SU-DHL-6 (cell line): ENCODE measurements around the gene PCDHA5.
"Not testable (repeated sequence)": the region's sequence is repeated elsewhere in the genome, so short reads cannot be mapped to it uniquely, and the experiment has no call there.

ENCODE experiments used
- H2AFZ ChIP-seq: fragments of 200-600 bp; sonication (generic); 2 replicates; pipeline ENCODE4 v1.6.1; 2014; ENCODE audit warnings: low read depth, mild to moderate bottlenecking, moderate library complexity, mixed read lengths, antibody characterized with exemption, low read length; ENCODE audit not compliant: severe bottlenecking
- H3F3A ChIP-seq: fragments of 200-600 bp; shearing (Covaris generic); 2 replicates; pipeline ENCODE4 v1.6.0; 2016; ENCODE audit warnings: antibody characterized with exemption, mild to moderate bottlenecking; ENCODE audit not compliant: insufficient read depth
- H3K27ac ChIP-seq: fragments of 200-600 bp; sonication (generic); 2 replicates; pipeline ENCODE4 v1.5.1; 2016; ENCODE audit warnings: low read depth, mild to moderate bottlenecking, low read length, moderate library complexity, mixed read lengths
- H3K27me3 ChIP-seq: fragments of 200-600 bp; sonication (generic), shearing (Covaris generic); 2 replicates; pipeline ENCODE4 v1.6.0; 2014; ENCODE audit warnings: mild to moderate bottlenecking, low read length
- H3K36me3 ChIP-seq: fragments of 200-600 bp; sonication (generic); 2 replicates; pipeline ENCODE4 v1.6.1; 2014; ENCODE audit warnings: mild to moderate bottlenecking, low read length, mixed read lengths
- H3K4me2 ChIP-seq: fragments of 300-600, 200-600 bp; shearing (Covaris generic), sonication (generic); 2 replicates; pipeline ENCODE4 v1.6.0; 2014; ENCODE audit warnings: low read length, low read depth, mild to moderate bottlenecking; ENCODE audit not compliant: poor library complexity, severe bottlenecking
- H3K4me3 ChIP-seq: fragments of 200-600 bp; sonication (generic); 2 replicates; pipeline ENCODE4 v1.5.1; 2014; ENCODE audit warnings: antibody characterized with exemption, low read length, mild to moderate bottlenecking, mixed read lengths; ENCODE audit not compliant: insufficient read depth, poor library complexity, severe bottlenecking
- H3K79me2 ChIP-seq: fragments of 200-600 bp; sonication (generic); 2 replicates; pipeline ENCODE4 v1.6.1; 2014; ENCODE audit warnings: mild to moderate bottlenecking, low read length, moderate library complexity; ENCODE audit not compliant: insufficient read depth
- H3K9ac ChIP-seq: fragments of 200-600 bp; sonication (generic); 2 replicates; pipeline ENCODE4 v1.7.0; 2014; ENCODE audit warnings: mild to moderate bottlenecking, low read length
- H3K9me2 ChIP-seq: fragments of 200-600 bp; sonication (generic); replicated peaks from 2 replicates; pipeline ENCODE4 v1.6.1; 2014; ENCODE audit warnings: low read length; ENCODE audit not compliant: insufficient read depth
- H3K9me3 ChIP-seq: fragments of 200-600 bp; sonication (generic); 2 replicates; pipeline ENCODE4 v1.6.1; 2014; ENCODE audit warnings: low read length, mixed read lengths; ENCODE audit not compliant: insufficient read depth
- H4K20me1 ChIP-seq: fragments of 200-600 bp; sonication (generic); 2 replicates; pipeline ENCODE4 v1.6.1; 2014; ENCODE audit warnings: low read depth, mild to moderate bottlenecking, antibody characterized with exemption, low read length, moderate library complexity, mixed read lengths
- CTCF ChIP-seq: fragments of 200-600 bp; sonication (generic); IDR thresholded peaks from one replicate; pipeline ENCODE4 v1.5.1; 2017; ENCODE audit warnings: antibody characterized with exemption, mild to moderate bottlenecking, low read length, moderate library complexity; ENCODE audit not compliant: insufficient read depth, poor library complexity, severe bottlenecking
- EZH2phosphoT487 ChIP-seq: fragments of 200-600 bp; sonication (generic), shearing (Covaris generic); conservative IDR thresholded peaks from 2 replicates; pipeline ENCODE4 v1.6.1; 2018; ENCODE audit warnings: mild to moderate bottlenecking, antibody characterized with exemption, low read length, moderate library complexity, mixed read lengths

PCDHA5 gene

GRCh38 chr5:140791089-140791488 lies 30.3 kb upstream of the PCDHA5 start:
- Histone ChIP-seq H3K27me3 (no peaks in the 10 kb centered on the region), H3K9me3 (no peaks in the 10 kb centered on the region), H3K4me3 (no peak overlapping the region), H3K36me3 (no peaks in the 10 kb centered on the region), H3K79me2 (no peaks in the 10 kb centered on the region), H3K4me2 (no peak overlapping the region), H3F3A (no peaks in the 10 kb centered on the region), H4K20me1 (no peaks in the 10 kb centered on the region), H3K27ac (no peak overlapping the region), H3K9ac (no peak overlapping the region), H2AFZ (no peak overlapping the region), H3K9me2 (no peaks in the 10 kb centered on the region)
- TF ChIP-seq EZH2phosphoT487 (no peak), CTCF (no peak)

- H3K27ac ChIP-seq = no peak within 1 kb of the TSS
- TF ChIP-seq CTCF = no peak
- no peak for TF ChIP-seq EZH2phosphoT487
- H3K79me2 ChIP-seq = no peaks in the 10 kb centered on the region
- H4K20me1 ChIP-seq = no peaks in the 10 kb centered on the region
- no peak within 1 kb of the TSS for H2AFZ ChIP-seq
- no peaks in the 10 kb centered on the region for H3K9me2 ChIP-seq
- H3F3A ChIP-seq = no peaks in the 10 kb centered on the region
- H3K27me3 ChIP-seq = no peaks in the 10 kb centered on the region
- no peaks in the 10 kb centered on the region for H3K9me3 ChIP-seq
- H3K36me3 ChIP-seq = no peaks in the 10 kb centered on the region
- no peak within 1 kb of the TSS for H3K9ac ChIP-seq
- no peak within 1 kb of the TSS for H3K4me3 ChIP-seq
- H3K4me2 ChIP-seq = no peak within 1 kb of the TSS
Observed at GRCh38 chr5:140794595-140795258, 26.7 kb upstream of the PCDHA5 start, which contains the start of gene PCDHA2. Gene PCDHA2, plus strand, starts transcription at chr5:140794852.

GRCh38 chr5:140795259-140795641 lies 26.2 kb upstream of the PCDHA5 start:
- Histone ChIP-seq H3K9me3 (no peaks in the 10 kb centered on the region), H3K36me3 (no peaks in the 10 kb centered on the region), H3K27ac (no peak overlapping the region), H3K4me3 (no peak overlapping the region), H3K9me2 (no peaks in the 10 kb centered on the region), H3K27me3 (no peaks in the 10 kb centered on the region), H2AFZ (no peak overlapping the region), H3F3A (no peaks in the 10 kb centered on the region), H3K79me2 (no peaks in the 10 kb centered on the region), H3K4me2 (no peak overlapping the region), H4K20me1 (no peaks in the 10 kb centered on the region), H3K9ac (no peak overlapping the region)
- TF ChIP-seq CTCF (no peak), EZH2phosphoT487 (no peak)

GRCh38 chr5:140796072-140796717 lies 25.2 kb upstream of the PCDHA5 start:
- not testable (repeated sequence) for H3K9ac ChIP-seq, H3K36me3 ChIP-seq, H3K9me2 ChIP-seq, H3K79me2 ChIP-seq, H3K4me2 ChIP-seq, H3K9me3 ChIP-seq, H3K27ac ChIP-seq, H3F3A ChIP-seq, H4K20me1 ChIP-seq, H3K4me3 ChIP-seq, H2AFZ ChIP-seq, H3K27me3 ChIP-seq
